ENCODE measurements around the gene PCCA. TPM values are rescaled to one million over a fixed set of nuclear protein-coding genes. Genes with fewer than 3 reads are reported as not detected.
"Not testable (repeated sequence)": the region's sequence is repeated elsewhere in the genome, so short reads cannot be mapped to it uniquely, and the experiment has no call there.

Gene PCCA
- total RNA-seq, 1 donor from 2014 or later, result 33.4 TPM

- Histone ChIP-seq H3K4me1 (peaks cover 6% of the 10 kb centered on the region), H3K36me3 (no peaks in the 10 kb centered on the region), H3K27me3 (no peaks in the 10 kb centered on the region), H3K9me3 (no peaks in the 10 kb centered on the region), H3K4me3 (no peak overlapping the region), H3K27ac (no peak overlapping the region)
- intact Hi-C loops (cut with DNase I), result no loop called here
- TF ChIP-seq POLR2AphosphoS5 (IDR thresholded peaks at IDR 0.05; ENCODE audit: insufficient read depth in 1 of 2, low read depth in 1 of 2), result no peak
- TF ChIP-seq CTCF (IDR thresholded peaks at IDR 0.05), result no peak
- no peak for TF ChIP-seq POLR2A (IDR thresholded peaks at IDR 0.05)
- no peak for DNase-seq (ENCODE audit: extremely low spot score in 2 of 2)
Observed at GRCh38 chr13:100565286-100565685, 476.4 kb downstream of the PCCA start.

GRCh38 chr13:100566543-100566942 lies 477.6 kb downstream of the PCCA start:
- Histone ChIP-seq H3K4me3 (no peak overlapping the region), H3K4me1 (no peaks in the 10 kb centered on the region), H3K9me3 (no peaks in the 10 kb centered on the region), H3K36me3 (no peaks in the 10 kb centered on the region), H3K27me3 (no peaks in the 10 kb centered on the region), H3K27ac (no peak overlapping the region)
- DNase-seq (ENCODE audit: extremely low spot score in 2 of 2), result no peak
- intact Hi-C loops (cut with DNase I), result no loop called here
- TF ChIP-seq CTCF (IDR thresholded peaks at IDR 0.05) (no peak), POLR2A (IDR thresholded peaks at IDR 0.05) (no peak), POLR2AphosphoS5 (IDR thresholded peaks at IDR 0.05; ENCODE audit: insufficient read depth in 1 of 2, low read depth in 1 of 2) (no peak)

- Histone ChIP-seq H3K4me1 (no peaks in the 10 kb centered on the region), H3K4me3 (no peak overlapping the region), H3K9me3 (no peaks in the 10 kb centered on the region), H3K27me3 (no peaks in the 10 kb centered on the region), H3K27ac (no peak overlapping the region), H3K36me3 (no peaks in the 10 kb centered on the region)
- DNase-seq (ENCODE audit: extremely low spot score in 2 of 2), result no peak
- TF ChIP-seq POLR2A (IDR thresholded peaks at IDR 0.05), result no peak
- TF ChIP-seq CTCF (IDR thresholded peaks at IDR 0.05), result peak; percentile 40 to 49 (median 44)
- intact Hi-C loops (cut with DNase I), result no loop called here
Observed at GRCh38 chr13:100573121-100573520, 484.2 kb downstream of the PCCA start.

GRCh38 chr13:100577239-100577638 lies 488.3 kb downstream of the PCCA start:
- H3K4me1 ChIP-seq; H3K4me3 ChIP-seq; H3K27me3 ChIP-seq; DNase-seq (ENCODE audit: extremely low spot score in 2 of 2); H3K36me3 ChIP-seq; intact Hi-C loops (cut with DNase I); H3K27ac ChIP-seq; H3K9me3 ChIP-seq: not testable (repeated sequence)

Small RNAs within 50 kb of the gene (small RNA-seq; reads per million reads assigned to genes)
- not detected for gene AL356575.1

Other genes with a start within 250 kb of the PCCA start
- not detected for gene ZIC5, start 117.3 kb upstream of the PCCA start, total RNA-seq
- gene ZIC2, start 107.3 kb upstream of the PCCA start, total RNA-seq, result not detected

Data from vagina (tissue), 2 donors.